Thoracic aorta endothelial cell (primary cell): Measurements from ENCODE around the gene TMEM92. TPM values are rescaled to one million over a fixed set of nuclear protein-coding genes. Genes with fewer than 3 reads are reported as not detected.

ENCODE experiments used
- small RNA-seq: library from RNA; depleted of rRNA; stranded (forward); fragments of <200 nt; gene quantifications from one replicate; pipeline ENCODE3, GENCODE V24; 2012
- total RNA-seq: library from RNA; depleted of rRNA; stranded (reverse); fragments of >200 nt; gene quantifications from 2 replicates; pipeline ENCODE4 v1.2.3, GENCODE V29; 2012

TMEM92 gene
- 0.07 TPM in 1 of 2 replicates, not detected in the other for total RNA-seq

GRCh38 chr17:50274142-50274896, at the start of gene TMEM92:
TSS of gene TMEM92 (plus strand) at chr17:50274466. CDS start at chr17:50274502, 36 bp downstream.

Small RNA genes lying within 50 kb of the gene (small RNA-seq; reads per million reads assigned to genes)
- gene SUMO2P7, result not detected

Other genes starting within 250 kb of the TMEM92 start
- gene ITGA3, start 218.4 kb upstream of the TMEM92 start, total RNA-seq, result 58.6 and 77.8 TPM in 2 replicates
- 12.3 and 13.4 TPM in 2 replicates for gene PDK2, start 179.1 kb upstream of the TMEM92 start, total RNA-seq
- 3.1 and 3.7 TPM in 2 replicates for gene SAMD14, start 144.3 kb upstream of the TMEM92 start, total RNA-seq
- 35.8 and 45.4 TPM in 2 replicates for gene PPP1R9B, start 123.8 kb upstream of the TMEM92 start, total RNA-seq
- gene SGCA, start 108.5 kb upstream of the TMEM92 start, total RNA-seq, result not detected in 2 replicates
- gene COL1A1, start 72.8 kb upstream of the TMEM92 start, total RNA-seq, result 0.66 and 1.3 TPM in 2 replicates
- gene XYLT2, start 71.7 kb downstream of the TMEM92 start, total RNA-seq, result 21.5 and 27.0 TPM in 2 replicates
- gene MRPL27, start 98.7 kb downstream of the TMEM92 start, total RNA-seq, result 59.6 and 60.8 TPM in 2 replicates
- 4.7 and 8.5 TPM in 2 replicates for gene EME1, start 98.8 kb downstream of the TMEM92 start, total RNA-seq
- 243 and 261 TPM in 2 replicates for gene LRRC59, start 123.1 kb downstream of the TMEM92 start, total RNA-seq
- 4.5 and 8.0 TPM in 2 replicates for gene ACSF2, start 151.8 kb downstream of the TMEM92 start, total RNA-seq
- gene CHAD, start 194.4 kb downstream of the TMEM92 start, total RNA-seq, result not detected in 2 replicates
- 28.9 and 30.5 TPM in 2 replicates for gene RSAD1, start 204.4 kb downstream of the TMEM92 start, total RNA-seq
- gene MYCBPAP, start 234.0 kb downstream of the TMEM92 start, total RNA-seq, result 0.53 and 1.2 TPM in 2 replicates